BLaER1 (cell line): ENCODE results near the gene DPYSL3.

Experiments used
- H3K27ac ChIP-seq: shearing (Covaris generic); formaldehyde crosslinking; 2 replicates; pipeline ENCODE4 v1.8.1; 2022
- H3K27me3 ChIP-seq: shearing (Covaris generic); formaldehyde crosslinking; 2 replicates; pipeline ENCODE4 v1.8.1; 2022
- H3K36me3 ChIP-seq: shearing (Covaris generic); formaldehyde crosslinking; 2 replicates; pipeline ENCODE4 v1.8.1; 2022
- H3K4me1 ChIP-seq: shearing (Covaris generic); formaldehyde crosslinking; 2 replicates; pipeline ENCODE4 v1.8.1; 2022
- H3K4me2 ChIP-seq: shearing (Covaris generic); formaldehyde crosslinking; 2 replicates; pipeline ENCODE4 v1.8.1; 2022
- H3K4me3 ChIP-seq: shearing (Covaris generic); formaldehyde crosslinking; 2 replicates; pipeline ENCODE4 v1.8.1; 2022
- H3K9ac ChIP-seq: shearing (Covaris generic); formaldehyde crosslinking; 2 replicates; pipeline ENCODE4 v1.8.1; 2022
- H3K9me3 ChIP-seq: shearing (Covaris generic); formaldehyde crosslinking; 2 replicates; pipeline ENCODE4 v1.8.1; 2022
- H4K20me1 ChIP-seq: shearing (Covaris generic); formaldehyde crosslinking; 2 replicates; pipeline ENCODE4 v1.8.1; 2022
- Cebpa-rat ChIP-seq: shearing (Covaris generic); IDR thresholded peaks from 2 replicates; pipeline ENCODE4 v1.8.1; 2022

The DPYSL3 gene

GRCh38 chr5:147410496-147411358 is 99.1 kb downstream of the DPYSL3 start:
- Histone ChIP-seq H3K27me3 (no peaks in the 10 kb centered on the region), H3K27ac (no peak overlapping the region), H4K20me1 (no peaks in the 10 kb centered on the region), H3K4me3 (no peak overlapping the region), H3K9ac (no peak overlapping the region), H3K4me2 (no peak overlapping the region), H3K9me3 (no peaks in the 10 kb centered on the region), H3K4me1 (no peaks in the 10 kb centered on the region), H3K36me3 (no peaks in the 10 kb centered on the region)
- TF ChIP-seq Cebpa-rat = no peak

- no peak for TF ChIP-seq Cebpa-rat
- H3K4me1 ChIP-seq = no peaks in the 10 kb centered on the region
- H3K9ac ChIP-seq = no peak overlapping the region
- no peaks in the 10 kb centered on the region for H3K9me3 ChIP-seq
- H3K4me3 ChIP-seq = no peak overlapping the region
- H3K27me3 ChIP-seq = no peaks in the 10 kb centered on the region
- H4K20me1 ChIP-seq = no peaks in the 10 kb centered on the region
- H3K27ac ChIP-seq = no peak overlapping the region
- H3K36me3 ChIP-seq = no peaks in the 10 kb centered on the region
- H3K4me2 ChIP-seq = no peak overlapping the region
Observed at GRCh38 chr5:147408980-147409379, 100.9 kb downstream of the DPYSL3 start.

DNA sequence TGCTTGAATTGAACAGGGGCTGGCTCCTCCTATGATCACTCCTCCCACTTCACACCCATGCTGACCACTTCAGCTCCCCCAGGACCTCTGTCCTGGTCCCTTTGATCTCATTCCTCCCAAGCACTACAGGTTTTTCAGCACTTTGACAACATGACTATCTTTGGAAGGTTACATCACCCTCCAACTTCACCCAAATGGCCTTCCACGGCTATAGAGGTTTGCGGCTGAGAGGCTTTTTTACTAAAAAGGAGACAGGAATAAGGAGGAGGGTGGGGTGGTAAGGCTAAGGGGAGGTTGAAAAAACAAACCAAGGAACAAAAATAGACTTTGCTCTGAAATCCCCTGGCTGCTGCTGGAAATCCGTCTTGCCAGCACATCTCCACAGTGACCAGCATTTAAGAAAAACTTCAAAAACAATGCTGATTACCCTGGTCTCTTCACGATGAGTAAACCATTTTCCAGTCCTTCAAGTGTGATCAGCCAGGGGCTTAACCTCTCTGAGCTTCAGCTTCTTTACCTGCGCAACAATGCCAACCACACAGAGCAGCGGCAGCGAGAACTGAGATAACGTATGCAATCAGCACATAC is 102.7 kb downstream of the DPYSL3 start:
- no peaks in the 10 kb centered on the region for H3K36me3 ChIP-seq
- H3K27me3 ChIP-seq = no peaks in the 10 kb centered on the region
- no peaks in the 10 kb centered on the region for H3K4me1 ChIP-seq
- H3K9me3 ChIP-seq = no peaks in the 10 kb centered on the region
- H3K4me2 ChIP-seq = no peak overlapping the region
- no peak overlapping the region for H3K4me3 ChIP-seq
- TF ChIP-seq Cebpa-rat = no peak
- no peak overlapping the region for H3K9ac ChIP-seq
- H3K27ac ChIP-seq = no peak overlapping the region
- H4K20me1 ChIP-seq = no peaks in the 10 kb centered on the region

- Histone ChIP-seq H3K4me1 (no peaks in the 10 kb centered on the region), H3K27me3 (no peaks in the 10 kb centered on the region), H3K9ac (no peak overlapping the region), H3K27ac (no peak overlapping the region), H3K4me2 (no peak overlapping the region), H4K20me1 (no peaks in the 10 kb centered on the region), H3K4me3 (no peak overlapping the region), H3K36me3 (no peaks in the 10 kb centered on the region), H3K9me3 (no peaks in the 10 kb centered on the region)
- TF ChIP-seq Cebpa-rat = no peak
Observed at GRCh38 chr5:147406636-147407035, 103.2 kb downstream of the DPYSL3 start.

- Histone ChIP-seq H3K4me2 (no peak overlapping the region), H3K27ac (no peak overlapping the region), H4K20me1 (no peaks in the 10 kb centered on the region), H3K27me3 (no peaks in the 10 kb centered on the region), H3K9ac (no peak overlapping the region), H3K4me1 (no peaks in the 10 kb centered on the region), H3K9me3 (no peaks in the 10 kb centered on the region), H3K36me3 (no peaks in the 10 kb centered on the region), H3K4me3 (no peak overlapping the region)
- no peak for TF ChIP-seq Cebpa-rat
Observed at GRCh38 chr5:147404706-147405105, 105.2 kb downstream of the DPYSL3 start.

- Histone ChIP-seq H3K36me3 (no peaks in the 10 kb centered on the region), H3K4me1 (no peaks in the 10 kb centered on the region), H3K9me3 (no peaks in the 10 kb centered on the region), H4K20me1 (no peaks in the 10 kb centered on the region), H3K27ac (no peak overlapping the region), H3K9ac (no peak overlapping the region), H3K27me3 (no peaks in the 10 kb centered on the region), H3K4me2 (no peak overlapping the region), H3K4me3 (no peak overlapping the region)
- TF ChIP-seq Cebpa-rat = no peak
Observed at GRCh38 chr5:147403651-147404640, 105.9 kb downstream of the DPYSL3 start.

- Histone ChIP-seq H3K27ac (no peak overlapping the region), H3K9ac (no peak overlapping the region), H3K36me3 (no peaks in the 10 kb centered on the region), H3K27me3 (no peaks in the 10 kb centered on the region), H3K4me1 (no peaks in the 10 kb centered on the region), H3K4me3 (no peak overlapping the region), H4K20me1 (no peaks in the 10 kb centered on the region), H3K4me2 (no peak overlapping the region), H3K9me3 (no peaks in the 10 kb centered on the region)
- TF ChIP-seq Cebpa-rat = no peak
Observed at GRCh38 chr5:147400881-147401280, 109.0 kb downstream of the DPYSL3 start.

GRCh38 chr5:147400126-147400809 is 109.6 kb downstream of the DPYSL3 start:
- no peaks in the 10 kb centered on the region for H3K27me3 ChIP-seq
- no peak overlapping the region for H3K4me3 ChIP-seq
- TF ChIP-seq Cebpa-rat = no peak
- no peaks in the 10 kb centered on the region for H3K36me3 ChIP-seq
- H4K20me1 ChIP-seq = no peaks in the 10 kb centered on the region
- no peak overlapping the region for H3K9ac ChIP-seq
- H3K4me1 ChIP-seq = no peaks in the 10 kb centered on the region
- no peak overlapping the region for H3K27ac ChIP-seq
- no peaks in the 10 kb centered on the region for H3K9me3 ChIP-seq
- no peak overlapping the region for H3K4me2 ChIP-seq

DNA sequence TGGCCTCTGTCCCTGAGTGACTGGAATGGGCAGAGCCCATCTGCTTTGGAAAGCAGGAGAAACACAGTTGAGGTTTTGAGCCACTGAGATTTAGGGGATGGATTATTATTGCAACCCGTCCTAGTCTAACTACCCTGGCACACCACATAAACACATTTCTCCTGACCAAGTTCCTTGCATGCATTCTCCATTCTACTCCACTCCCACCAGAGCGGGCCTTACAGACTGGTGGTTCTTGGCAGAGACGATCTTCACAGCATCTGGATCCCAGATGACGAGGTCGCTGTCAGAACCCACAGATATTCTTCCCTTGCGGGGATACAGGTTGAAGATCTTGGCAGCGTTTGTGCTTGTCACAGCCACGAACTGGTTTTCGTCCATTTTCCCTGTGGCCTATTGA is 111.0 kb downstream of the DPYSL3 start:
- Histone ChIP-seq H4K20me1 (no peaks in the 10 kb centered on the region), H3K4me1 (peaks cover 5% of the 10 kb centered on the region), H3K4me2 (no peak overlapping the region), H3K36me3 (no peaks in the 10 kb centered on the region), H3K9ac (no peak overlapping the region), H3K4me3 (no peak overlapping the region), H3K27me3 (no peaks in the 10 kb centered on the region), H3K27ac (no peak overlapping the region), H3K9me3 (no peaks in the 10 kb centered on the region)
- TF ChIP-seq Cebpa-rat = no peak
